ENCODE results near the gene IL15RA.

IL15RA gene

DNA sequence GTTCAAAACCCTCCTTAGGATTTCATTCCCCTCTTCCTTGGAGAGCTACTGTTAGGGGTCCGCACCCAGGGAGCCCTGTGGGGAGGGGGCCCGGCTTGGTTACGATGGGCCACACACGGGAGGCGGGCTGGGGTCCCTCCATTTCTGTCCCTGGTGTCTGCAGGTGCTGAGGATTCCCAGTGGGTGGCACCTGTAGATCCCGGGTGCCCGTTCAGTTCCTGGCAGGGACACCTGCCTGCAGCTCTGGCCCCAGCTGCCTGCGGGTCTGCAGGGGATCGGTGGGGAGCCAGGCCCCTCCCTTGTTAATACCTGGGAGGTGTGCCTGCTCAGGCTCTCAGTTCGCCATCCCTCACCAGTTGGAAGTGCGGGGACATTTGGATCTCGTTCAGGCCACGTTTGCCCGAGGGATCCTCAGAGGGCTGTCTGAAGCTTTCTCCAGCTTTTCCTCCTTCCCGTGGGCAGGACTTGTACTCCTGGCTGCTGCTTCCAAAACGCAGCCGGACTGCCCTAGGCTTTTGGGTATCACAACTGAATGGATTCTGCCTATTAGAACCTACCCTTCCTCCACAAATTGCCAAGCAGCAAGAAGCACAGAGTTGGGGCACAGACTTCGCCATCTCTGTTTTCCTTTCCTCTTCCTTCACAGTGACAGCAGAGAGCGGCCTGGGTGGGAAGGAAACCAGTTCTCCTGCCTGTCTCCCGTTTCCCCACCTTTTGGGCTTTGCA, 22.3 kb upstream of the IL15RA start:
- TF ChIP-seq, protein P1, sequence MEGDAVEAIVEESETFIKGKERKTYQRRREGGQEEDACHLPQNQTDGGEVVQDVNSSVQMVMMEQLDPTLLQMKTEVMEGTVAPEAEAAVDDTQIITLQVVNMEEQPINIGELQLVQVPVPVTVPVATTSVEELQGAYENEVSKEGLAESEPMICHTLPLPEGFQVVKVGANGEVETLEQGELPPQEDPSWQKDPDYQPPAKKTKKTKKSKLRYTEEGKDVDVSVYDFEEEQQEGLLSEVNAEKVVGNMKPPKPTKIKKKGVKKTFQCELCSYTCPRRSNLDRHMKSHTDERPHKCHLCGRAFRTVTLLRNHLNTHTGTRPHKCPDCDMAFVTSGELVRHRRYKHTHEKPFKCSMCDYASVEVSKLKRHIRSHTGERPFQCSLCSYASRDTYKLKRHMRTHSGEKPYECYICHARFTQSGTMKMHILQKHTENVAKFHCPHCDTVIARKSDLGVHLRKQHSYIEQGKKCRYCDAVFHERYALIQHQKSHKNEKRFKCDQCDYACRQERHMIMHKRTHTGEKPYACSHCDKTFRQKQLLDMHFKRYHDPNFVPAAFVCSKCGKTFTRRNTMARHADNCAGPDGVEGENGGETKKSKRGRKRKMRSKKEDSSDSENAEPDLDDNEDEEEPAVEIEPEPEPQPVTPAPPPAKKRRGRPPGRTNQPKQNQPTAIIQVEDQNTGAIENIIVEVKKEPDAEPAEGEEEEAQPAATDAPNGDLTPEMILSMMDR (IDR thresholded peaks at IDR 0.05; ENCODE audit: low read depth, low read length), result no peak
- Histone ChIP-seq H3K4me1 (no peaks in the 10 kb centered on the region), H3K27me3 (peaks cover 64% of the 10 kb centered on the region), H3K4me3 (ENCODE audit: low read depth, low read length) (no peak overlapping the region), H3K36me3 (no peaks in the 10 kb centered on the region), H3K9me3 (no peaks in the 10 kb centered on the region)
- DNase-seq, result no peak

DNA sequence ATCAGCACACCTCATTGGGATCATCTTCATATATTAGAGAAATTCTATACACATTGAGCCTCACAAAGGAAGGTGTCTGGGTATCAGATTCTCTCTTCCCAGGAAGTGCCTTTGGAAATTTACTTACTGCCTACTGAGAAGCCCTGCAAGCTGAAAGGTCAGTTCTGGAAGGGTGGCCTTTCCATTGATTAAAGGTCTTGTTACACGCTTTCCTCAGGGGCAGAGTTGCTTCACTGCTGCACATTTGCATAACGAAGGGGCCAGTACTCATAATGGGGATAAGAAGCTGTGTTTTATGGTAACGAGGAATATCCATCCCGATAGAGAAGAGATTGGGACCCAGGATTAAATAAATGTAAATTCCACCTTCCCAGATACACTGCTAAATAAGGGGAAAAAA, 19.4 kb upstream of the IL15RA start:
- H3K9me3 ChIP-seq, result no peaks in the 10 kb centered on the region
- H3K4me3 ChIP-seq (ENCODE audit: low read depth, low read length), result no peak overlapping the region
- H3K4me1 ChIP-seq, result no peaks in the 10 kb centered on the region
- peaks cover 46% of the 10 kb centered on the region for H3K27me3 ChIP-seq
- no peaks in the 10 kb centered on the region for H3K36me3 ChIP-seq
- no peak for DNase-seq
- TF ChIP-seq, protein P1 (IDR thresholded peaks at IDR 0.05; ENCODE audit: low read depth, low read length), result no peak

DNA sequence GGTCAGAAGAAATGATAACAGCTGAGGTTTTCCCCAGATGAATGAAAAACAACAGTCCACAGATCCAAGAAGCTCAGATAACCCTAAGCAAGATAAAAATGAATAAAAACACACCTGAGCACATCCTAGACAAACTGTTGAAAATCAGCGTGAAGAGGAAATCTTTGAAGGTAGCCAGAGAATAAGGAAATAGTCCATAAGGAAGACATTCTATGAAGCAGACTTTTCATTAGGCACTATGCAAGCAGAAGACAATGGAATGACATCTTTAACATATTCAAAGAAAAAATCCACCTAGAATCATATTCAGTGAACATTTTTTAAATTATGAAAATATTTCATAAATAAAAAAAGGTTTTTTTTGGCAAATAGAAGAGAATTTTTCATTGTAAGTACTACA, 15.1 kb upstream of the IL15RA start:
- no peak for DNase-seq
- peaks cover 29% of the 10 kb centered on the region for H3K27me3 ChIP-seq
- TF ChIP-seq, protein P1 (IDR thresholded peaks at IDR 0.05; ENCODE audit: low read depth, low read length), result no peak

DNA sequence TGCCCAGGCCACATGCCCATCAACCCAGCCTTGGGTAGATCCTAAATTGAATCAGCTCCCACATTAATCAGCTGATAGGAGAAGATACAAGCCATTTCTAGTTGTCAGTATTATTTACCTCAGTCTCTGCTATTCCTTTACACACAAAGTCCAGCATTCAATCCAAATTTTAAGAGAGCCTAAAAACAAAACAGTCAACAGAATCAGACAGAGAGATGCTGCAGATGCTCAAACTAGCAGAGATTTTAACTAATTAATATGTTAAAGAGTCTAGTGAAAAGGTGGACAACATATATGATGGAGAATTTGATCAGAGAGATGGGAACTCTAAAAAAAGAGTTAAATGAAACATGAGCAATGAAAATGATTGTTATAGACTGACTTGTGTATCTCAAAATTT, 14.4 kb upstream of the IL15RA start:
- TF ChIP-seq, protein P1 (IDR thresholded peaks at IDR 0.05; ENCODE audit: low read depth, low read length), result no peak
- no peaks in the 10 kb centered on the region for H3K4me1 ChIP-seq
- no peak overlapping the region for H3K4me3 ChIP-seq (ENCODE audit: low read depth, low read length)
- peaks cover 23% of the 10 kb centered on the region for H3K27me3 ChIP-seq
- H3K36me3 ChIP-seq, result no peaks in the 10 kb centered on the region
- no peak for DNase-seq
- H3K9me3 ChIP-seq, result no peaks in the 10 kb centered on the region

More for the DNA sequence above, 15.1 kb upstream of the IL15RA start:
- H3K4me3 ChIP-seq (ENCODE audit: low read depth, low read length), result no peak overlapping the region
- H3K9me3 ChIP-seq, result no peaks in the 10 kb centered on the region
- no peaks in the 10 kb centered on the region for H3K4me1 ChIP-seq
- H3K36me3 ChIP-seq, result no peaks in the 10 kb centered on the region

DNA sequence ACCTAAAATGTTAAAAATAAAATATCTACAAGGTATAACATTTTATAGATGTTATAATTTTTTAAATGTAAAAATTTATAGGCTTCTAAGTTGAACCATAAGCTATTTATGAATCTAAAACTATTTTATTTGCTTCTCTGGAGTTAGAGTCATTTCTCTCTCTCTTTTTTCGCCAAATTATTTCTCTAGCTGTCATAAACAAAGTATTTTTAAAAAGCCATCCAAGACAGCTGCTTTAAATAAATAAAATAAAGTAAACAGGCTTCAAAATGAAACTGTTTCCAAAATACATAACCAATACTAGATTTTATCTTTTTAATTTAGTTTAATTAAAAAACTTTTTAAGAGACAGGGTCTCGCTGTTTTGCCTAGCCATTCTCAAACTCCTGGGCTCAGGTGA, 12.4 kb upstream of the IL15RA start:
- TF ChIP-seq, protein P1 (IDR thresholded peaks at IDR 0.05; ENCODE audit: low read depth, low read length), result no peak
- Histone ChIP-seq H3K9me3 (no peaks in the 10 kb centered on the region), H3K4me3 (ENCODE audit: low read depth, low read length) (no peak overlapping the region), H3K4me1 (no peaks in the 10 kb centered on the region), H3K27me3 (peaks cover 11% of the 10 kb centered on the region; the same call in 1 of the 2 replicates), H3K36me3 (no peaks in the 10 kb centered on the region)
- no peak for DNase-seq

DNA sequence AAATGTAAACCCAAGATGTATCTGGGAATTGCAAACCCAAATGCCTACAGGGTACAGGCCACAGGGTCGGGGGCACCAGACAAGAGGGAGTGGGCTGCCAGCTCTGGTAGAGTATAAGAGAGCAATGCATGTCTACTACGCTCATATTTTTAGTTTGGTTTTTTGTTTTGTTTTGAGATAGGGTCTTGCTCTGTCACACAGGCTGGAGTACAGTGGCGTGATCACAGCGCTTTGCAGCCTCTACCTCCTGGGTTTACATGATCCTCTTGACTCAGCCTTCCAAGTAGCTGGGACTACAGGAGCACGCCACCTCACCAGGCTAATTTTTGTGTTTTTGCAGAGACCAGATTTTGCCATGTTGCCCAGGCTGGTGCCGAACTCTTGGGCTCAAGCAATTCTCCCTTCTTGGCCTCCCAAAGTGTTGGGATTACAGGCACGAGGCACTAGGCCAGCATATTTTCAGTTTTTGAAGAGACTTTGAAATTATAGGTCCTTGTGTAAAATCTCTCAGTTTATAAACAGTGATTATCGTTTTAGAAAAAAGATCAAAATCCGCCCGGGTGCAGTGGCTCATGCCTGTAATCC, 11.1 kb upstream of the IL15RA start:
- no peaks in the 10 kb centered on the region for H3K4me1 ChIP-seq
- DNase-seq, result no peak
- no peaks in the 10 kb centered on the region for H3K9me3 ChIP-seq
- H3K27me3 ChIP-seq, result peaks cover 11% of the 10 kb centered on the region; the same call in 1 of the 2 replicates
- TF ChIP-seq, protein P1 (IDR thresholded peaks at IDR 0.05; ENCODE audit: low read depth, low read length), result no peak
- no peaks in the 10 kb centered on the region for H3K36me3 ChIP-seq
- H3K4me3 ChIP-seq (ENCODE audit: low read depth, low read length), result no peak overlapping the region
